Upper lobe of left lung (tissue), 6 donors: ENCODE measurements around the gene TMEM45A. TPM values are rescaled to one million over a fixed set of nuclear protein-coding genes. Genes with fewer than 3 reads are reported as not detected.
"Not testable (repeated sequence)": the region's sequence is repeated elsewhere in the genome, so short reads cannot be mapped to it uniquely, and the experiment has no call there.

Experiments
- ATAC-seq, 2 donors: fragments of 200-7000 bp; cut with Tn5 transposase; one replicate each; pipeline ENCODE4 v1.9.1; 2022; ENCODE audit warnings: mild to moderate bottlenecking in 2 of 2, moderate library complexity in 2 of 2; ENCODE audit not compliant: low FRiP score in 2 of 2
- DNase-seq, 2 donors: peaks; one replicate each; pipeline ENCODE4 v3.0.0-alpha.2; 2019 to 2020
- H3K27ac ChIP-seq, 4 donors: fragments of 200-600 bp; sonication (generic); one replicate each; pipeline ENCODE4 v1.5.1; 2016 to 2019
- H3K27me3 ChIP-seq, 4 donors: fragments of 200-600 bp; sonication (generic); one replicate each; pipeline ENCODE4 v1.5.1; 2017 to 2019
- H3K36me3 ChIP-seq, 4 donors: fragments of 200-600 bp; sonication (generic); one replicate each; pipeline ENCODE4 v1.5.1; 2016 to 2019
- H3K4me1 ChIP-seq, 4 donors: fragments of 200-600 bp; sonication (generic); one replicate each; pipeline ENCODE4 v1.5.1; 2018 to 2019
- H3K4me3 ChIP-seq, 4 donors: fragments of 200-600 bp; sonication (generic); one replicate each; pipeline ENCODE4 v1.5.1; 2017 to 2019; ENCODE audit warnings: mild to moderate bottlenecking in 2 of 4, moderate library complexity in 1 of 4
- H3K9me3 ChIP-seq, 4 donors: fragments of 200-600 bp; sonication (generic); one replicate each; pipeline ENCODE4 v1.5.1; 2018 to 2019
- CTCF ChIP-seq, 6 experiments: fragments of 450-650 bp in 4 of 6; fragments of 200-600 bp in 2 of 6; sonication (generic) in 2 of 6; IDR thresholded peaks; one replicate each; pipeline ENCODE4 v1.5.1; 2016 to 2019; ENCODE audit warnings: antibody characterized with exemption in 6 of 6
- EP300 ChIP-seq, 4 donors: sonication (generic); formaldehyde crosslinking; IDR thresholded peaks; one replicate each; pipeline ENCODE4 v1.5.1; 2017; ENCODE audit warnings: antibody characterized with exemption in 4 of 4, control low read depth in 2 of 4
- POLR2A ChIP-seq, 4 donors: fragments of 450-650 bp; IDR thresholded peaks; one replicate each; pipeline ENCODE4 v1.5.1; 2016 to 2017; ENCODE audit warnings: antibody characterized with exemption in 4 of 4, mild to moderate bottlenecking in 2 of 4
- POLR2AphosphoS5 ChIP-seq, 2 donors: sonication (generic); formaldehyde crosslinking; IDR thresholded peaks; one replicate each; pipeline ENCODE4 v1.5.1; 2017; ENCODE audit warnings: antibody characterized with exemption in 2 of 2
- WGBS, 2 donors: methylation state at CpG; one replicate each; pipeline ENCODE4 v1.1.5; 2017 to 2018; 5-methylcytosine and 5-hydroxymethylcytosine counted together
- total RNA-seq, 6 donors: library from RNA; depleted of rRNA in 4 of 6; stranded (reverse); fragments of >200 nt in 4 of 6; gene quantifications; one replicate each; pipeline versions ENCODE4 v1.1.0 to v1.2.1, GENCODE V29; 2016 to 2021
- donor health status: DM: no; HTN: no; CAD: no; lungs with moderate emphysema.
- donor health status: DM: no; HTN: yes; CAD: no; lungs with severe emphysema.

TMEM45A gene
- total RNA-seq, 6 donors from 2014 or later = 1.7 to 17.4 (median 5.0) TPM

- Histone ChIP-seq H3K4me3 (no peak overlapping the region), H3K27ac (no peak overlapping the region), H3K36me3 (no peaks in the 10 kb centered on the region), H3K4me1 (no peaks in the 10 kb centered on the region), H3K27me3 (no peaks in the 10 kb centered on the region), H3K9me3 (no peaks in the 10 kb centered on the region)
- ATAC-seq (no peak), DNase-seq (no peak)
- TF ChIP-seq EP300 (IDR thresholded peaks at IDR 0.05) (no peak), POLR2AphosphoS5 (IDR thresholded peaks at IDR 0.05) (no peak), CTCF (IDR thresholded peaks at IDR 0.05) (no peak), POLR2A (IDR thresholded peaks at IDR 0.05) (no peak)
- WGBS, 2 donors = 79 to 85% methylated on average over 4 of the region's 4 CpGs
Measured at GRCh38 chr3:100499651-100500050, 7.2 kb downstream of the TMEM45A start.

- DNase-seq (no peak), ATAC-seq (no peak)
- Histone ChIP-seq H3K36me3 (no peaks in the 10 kb centered on the region), H3K9me3 (no peaks in the 10 kb centered on the region), H3K4me3 (no peak overlapping the region), H3K27me3 (no peaks in the 10 kb centered on the region), H3K27ac (no peak overlapping the region), H3K4me1 (no peaks in the 10 kb centered on the region)
- TF ChIP-seq EP300 (IDR thresholded peaks at IDR 0.05) (no peak), CTCF (IDR thresholded peaks at IDR 0.05) (no peak), POLR2A (IDR thresholded peaks at IDR 0.05) (no peak), POLR2AphosphoS5 (IDR thresholded peaks at IDR 0.05) (no peak)
- 77 to 79% methylated on average over 8 of the region's 8 CpGs for WGBS, 2 donors
Measured at GRCh38 chr3:100500320-100500880, 8.0 kb downstream of the TMEM45A start.

- no peak for TF ChIP-seq POLR2AphosphoS5 (IDR thresholded peaks at IDR 0.05)
- TF ChIP-seq POLR2A (IDR thresholded peaks at IDR 0.05) = no peak
- no peak for TF ChIP-seq CTCF (IDR thresholded peaks at IDR 0.05)
- TF ChIP-seq EP300 (IDR thresholded peaks at IDR 0.05) = no peak
- 74 to 81% methylated on average over 1 of the region's 1 CpG for WGBS, 2 donors
- DNase-seq (no peak), ATAC-seq (no peak)
- H3K4me1 ChIP-seq = no peaks in the 10 kb centered on the region
- no peaks in the 10 kb centered on the region for H3K36me3 ChIP-seq
- H3K4me3 ChIP-seq = no peak overlapping the region
- no peaks in the 10 kb centered on the region for H3K9me3 ChIP-seq
- H3K27me3 ChIP-seq = no peaks in the 10 kb centered on the region
- no peak overlapping the region for H3K27ac ChIP-seq
Measured at GRCh38 chr3:100503448-100503847, 11.0 kb downstream of the TMEM45A start.

- Histone ChIP-seq H3K27ac (no peak overlapping the region), H3K36me3 (no peaks in the 10 kb centered on the region), H3K9me3 (no peaks in the 10 kb centered on the region), H3K27me3 (no peaks in the 10 kb centered on the region), H3K4me1 (no peaks in the 10 kb centered on the region), H3K4me3 (no peak overlapping the region)
- TF ChIP-seq POLR2AphosphoS5 (IDR thresholded peaks at IDR 0.05) (no peak), EP300 (IDR thresholded peaks at IDR 0.05) (no peak), POLR2A (IDR thresholded peaks at IDR 0.05) (no peak), CTCF (IDR thresholded peaks at IDR 0.05) (no peak)
- 91% methylated on average over 2 of the region's 2 CpGs for WGBS, 2 donors
- ATAC-seq (no peak), DNase-seq (no peak)
Measured at GRCh38 chr3:100506355-100506754, 13.9 kb downstream of the TMEM45A start.

- H3K27ac ChIP-seq, H3K27me3 ChIP-seq, H3K9me3 ChIP-seq, H3K4me1 ChIP-seq, H3K4me3 ChIP-seq, DNase-seq, H3K36me3 ChIP-seq, ATAC-seq: not testable (repeated sequence)
- WGBS, 2 donors = 95 to 96% methylated on average over 10 to 15 of the region's 15 CpGs
Measured at GRCh38 chr3:100509818-100510217, 17.4 kb downstream of the TMEM45A start.
